HepG2 (cell line): ENCODE results near the gene MXRA8. TPM values are rescaled to one million over a fixed set of nuclear protein-coding genes. Genes with fewer than 3 reads are reported as not detected.

Source experiments
- CC2D1A ChIP-seq: sonication (generic); formaldehyde crosslinking; IDR thresholded peaks from 2 replicates; pipeline ENCODE4 v1.8.1; 2023; ENCODE audit warnings: mild to moderate bottlenecking, missing genetic modification reagents
- CREBL2 ChIP-seq: sonication (generic); formaldehyde crosslinking; IDR thresholded peaks from 2 replicates; pipeline ENCODE4 v1.8.1; 2023; ENCODE audit warnings: missing genetic modification reagents, mild to moderate bottlenecking, borderline replicate concordance
- EHMT2 ChIP-seq: fragments of 200-600 bp; sonication (generic); IDR thresholded peaks from 2 replicates; pipeline ENCODE4 v1.7.0; 2017; ENCODE audit warnings: antibody characterized with exemption, low read depth, low read length, borderline replicate concordance
- ELF1 ChIP-seq: sonication (generic); formaldehyde crosslinking; IDR thresholded peaks from 2 replicates; pipeline ENCODE4 v1.4.0; 2020; ENCODE audit warnings: missing genetic modification reagents
- GPBP1L1 ChIP-seq: sonication (generic); formaldehyde crosslinking; IDR thresholded peaks from 2 replicates; pipeline ENCODE4 v1.5.0; 2020; ENCODE audit warnings: mild to moderate bottlenecking, missing genetic modification reagents
- HOMEZ ChIP-seq: IDR thresholded peaks from 2 replicates; pipeline ENCODE4 v1.6.1; 2016; ENCODE audit warnings: low read depth
- MED1 ChIP-seq: sonication (generic); formaldehyde crosslinking; IDR thresholded peaks from 2 replicates; pipeline ENCODE4 v1.4.0; 2020; ENCODE audit warnings: missing genetic modification reagents
- RERE ChIP-seq: IDR thresholded peaks from 2 replicates; pipeline ENCODE4 v1.6.1; 2016; ENCODE audit warnings: low read depth, missing genetic modification reagents, missing compliant biosample characterization
- THRA ChIP-seq: sonication (generic); formaldehyde crosslinking; IDR thresholded peaks from 2 replicates; pipeline ENCODE4 v1.4.0; 2020; ENCODE audit warnings: missing genetic modification reagents, borderline replicate concordance
- ZNF205 ChIP-seq: IDR thresholded peaks from 2 replicates; pipeline ENCODE4 v1.6.1; 2018; ENCODE audit warnings: missing biosample characterization, missing genetic modification reagents
- ZNF251 ChIP-seq: sonication (generic); formaldehyde crosslinking; IDR thresholded peaks from 2 replicates; pipeline ENCODE4 v1.9.0; 2021; ENCODE audit warnings: mild to moderate bottlenecking, missing genetic modification reagents
- ZNF558 ChIP-seq: sonication (generic); formaldehyde crosslinking; IDR thresholded peaks from 2 replicates; pipeline ENCODE4 v1.9.0; 2022; ENCODE audit warnings: mild to moderate bottlenecking, missing genetic modification reagents, borderline replicate concordance
- ZNF609 ChIP-seq: sonication (generic); formaldehyde crosslinking; IDR thresholded peaks from 2 replicates; pipeline ENCODE4 v1.4.0; 2020; ENCODE audit warnings: mild to moderate bottlenecking, missing genetic modification reagents, borderline replicate concordance
- polyA plus RNA-seq, 8 experiments: library from polyadenylated mRNA; depleted of rRNA in 3 of 8; stranded (reverse) in 7 of 8; unstranded in 1 of 8; fragments of >200 nt; fragmentation: Illumina TruSeq in 4 of 8; extraction: Trizol in 4 of 8; gene quantifications; 2 replicates each; pipeline versions ENCODE4 v1.2.1 to v1.2.3, GENCODE V29; 2011 to 2016; ENCODE audit warnings: low read depth in 4 of 8, missing spikeins in 1 of 8, mixed read lengths in 1 of 8; ENCODE audit not compliant: insufficient read depth in 1 of 8
- total RNA-seq, 5 experiments: library from RNA; depleted of rRNA; stranded (reverse); fragments of >200 nt; fragmentation: Illumina TruSeq; extraction: Trizol; gene quantifications; 2 replicates each; pipeline ENCODE4 v1.2.3, GENCODE V29; 2016; ENCODE audit warnings: low read depth in 1 of 5

MXRA8 gene
- total and polyA plus RNA-seq, 2 of the 13 experiments (the other 11 are each of a cell fraction or from before 2014, with no cell fraction given), result 19.8 to 44.8 TPM

GRCh38 chr1:1324524-1325287 lies 33.6 kb downstream of the MXRA8 start, which contains the start of the genes CPTP and INTS11 (continued):
- TF ChIP-seq ZNF609 (CRISPR knock-in tag) (peak; percentile 53; the same call in 1 of the 2 replicates), ZNF251 (CRISPR knock-in tag) (no peak), EHMT2 (no peak), THRA (peak; percentile 41; the same call in 1 of the 2 replicates), CC2D1A (CRISPR knock-in tag) (no peak), ELF1 (CRISPR knock-in tag) (peak; percentile 73), MED1 (CRISPR knock-in tag) (peak; percentile 46), GPBP1L1 (no peak), RERE (CRISPR knock-in tag) (no peak), HOMEZ (CRISPR knock-in tag) (no peak), ZNF205 (no peak), ZNF558 (CRISPR knock-in tag) (peak; percentile 76; the same call in 1 of the 2 replicates), CREBL2 (CRISPR knock-in tag) (no peak; the same call in 1 of the 2 replicates)
